Measurements from ENCODE around the gene DOCK9.

The DOCK9 gene, protein sequence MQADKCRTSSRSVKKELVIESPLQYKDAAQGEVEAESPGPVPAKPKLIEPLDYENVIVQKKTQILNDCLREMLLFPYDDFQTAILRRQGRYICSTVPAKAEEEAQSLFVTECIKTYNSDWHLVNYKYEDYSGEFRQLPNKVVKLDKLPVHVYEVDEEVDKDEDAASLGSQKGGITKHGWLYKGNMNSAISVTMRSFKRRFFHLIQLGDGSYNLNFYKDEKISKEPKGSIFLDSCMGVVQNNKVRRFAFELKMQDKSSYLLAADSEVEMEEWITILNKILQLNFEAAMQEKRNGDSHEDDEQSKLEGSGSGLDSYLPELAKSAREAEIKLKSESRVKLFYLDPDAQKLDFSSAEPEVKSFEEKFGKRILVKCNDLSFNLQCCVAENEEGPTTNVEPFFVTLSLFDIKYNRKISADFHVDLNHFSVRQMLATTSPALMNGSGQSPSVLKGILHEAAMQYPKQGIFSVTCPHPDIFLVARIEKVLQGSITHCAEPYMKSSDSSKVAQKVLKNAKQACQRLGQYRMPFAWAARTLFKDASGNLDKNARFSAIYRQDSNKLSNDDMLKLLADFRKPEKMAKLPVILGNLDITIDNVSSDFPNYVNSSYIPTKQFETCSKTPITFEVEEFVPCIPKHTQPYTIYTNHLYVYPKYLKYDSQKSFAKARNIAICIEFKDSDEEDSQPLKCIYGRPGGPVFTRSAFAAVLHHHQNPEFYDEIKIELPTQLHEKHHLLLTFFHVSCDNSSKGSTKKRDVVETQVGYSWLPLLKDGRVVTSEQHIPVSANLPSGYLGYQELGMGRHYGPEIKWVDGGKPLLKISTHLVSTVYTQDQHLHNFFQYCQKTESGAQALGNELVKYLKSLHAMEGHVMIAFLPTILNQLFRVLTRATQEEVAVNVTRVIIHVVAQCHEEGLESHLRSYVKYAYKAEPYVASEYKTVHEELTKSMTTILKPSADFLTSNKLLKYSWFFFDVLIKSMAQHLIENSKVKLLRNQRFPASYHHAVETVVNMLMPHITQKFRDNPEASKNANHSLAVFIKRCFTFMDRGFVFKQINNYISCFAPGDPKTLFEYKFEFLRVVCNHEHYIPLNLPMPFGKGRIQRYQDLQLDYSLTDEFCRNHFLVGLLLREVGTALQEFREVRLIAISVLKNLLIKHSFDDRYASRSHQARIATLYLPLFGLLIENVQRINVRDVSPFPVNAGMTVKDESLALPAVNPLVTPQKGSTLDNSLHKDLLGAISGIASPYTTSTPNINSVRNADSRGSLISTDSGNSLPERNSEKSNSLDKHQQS (N-terminal part only)

DNA sequence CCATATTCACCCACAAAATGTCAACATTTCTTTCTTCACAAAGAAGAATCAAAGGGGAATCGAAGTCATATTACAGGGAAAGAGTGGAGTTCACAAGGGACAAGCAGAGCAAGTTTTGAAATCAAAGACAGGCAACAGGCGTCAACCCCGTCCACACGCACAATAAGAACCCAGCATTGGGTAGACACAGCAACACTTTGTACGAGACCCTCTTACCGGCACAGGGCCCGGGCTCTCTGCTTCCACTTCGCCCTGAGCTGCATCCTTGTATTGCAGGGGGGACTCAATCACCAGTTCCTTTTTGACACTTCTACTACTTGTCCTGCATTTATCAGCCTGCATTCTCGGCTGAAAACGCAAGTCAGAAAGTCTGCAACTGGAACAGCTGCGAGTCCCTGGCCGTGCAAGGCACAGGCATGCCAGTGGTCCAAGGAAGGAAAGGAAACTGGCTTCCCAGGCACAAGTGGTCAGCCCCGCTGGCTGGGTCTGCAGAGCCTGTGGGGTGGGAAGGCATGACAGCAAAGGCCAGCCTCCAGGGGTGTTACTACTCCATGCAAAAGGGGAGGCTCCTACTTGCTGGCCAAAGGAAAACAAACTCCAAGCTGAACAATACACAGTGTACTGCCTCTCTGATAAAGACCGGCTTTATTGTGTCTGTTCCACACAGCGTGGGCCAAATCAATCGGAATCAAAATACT, at the start of gene DOCK9:
Gene DOCK9 (minus strand): TSS at position 497 of the 698 bp plus-strand sequence. CDS start 155 bp downstream, at position 342.
- no peak for DNase-seq

DNA sequence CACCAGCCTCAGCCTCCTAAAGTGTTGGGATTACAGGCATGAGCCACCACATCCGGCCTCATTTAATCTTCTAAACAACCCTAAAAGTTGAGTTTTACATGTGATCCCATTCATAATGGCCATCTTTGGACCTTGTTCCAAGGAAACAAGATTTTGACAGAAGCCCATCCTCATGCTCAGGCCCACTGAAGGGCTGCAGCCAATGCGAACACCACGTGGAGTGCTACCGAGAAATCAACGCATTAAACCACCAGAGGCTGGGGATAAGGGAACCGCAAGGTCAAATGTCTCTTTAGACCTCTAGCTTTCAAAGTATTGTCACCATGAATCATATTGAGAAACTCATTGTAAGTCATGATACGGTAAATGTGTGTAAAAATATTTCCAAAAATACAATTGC, 49.4 kb upstream of the DOCK9 start:
- DNase-seq, result no peak

DNA sequence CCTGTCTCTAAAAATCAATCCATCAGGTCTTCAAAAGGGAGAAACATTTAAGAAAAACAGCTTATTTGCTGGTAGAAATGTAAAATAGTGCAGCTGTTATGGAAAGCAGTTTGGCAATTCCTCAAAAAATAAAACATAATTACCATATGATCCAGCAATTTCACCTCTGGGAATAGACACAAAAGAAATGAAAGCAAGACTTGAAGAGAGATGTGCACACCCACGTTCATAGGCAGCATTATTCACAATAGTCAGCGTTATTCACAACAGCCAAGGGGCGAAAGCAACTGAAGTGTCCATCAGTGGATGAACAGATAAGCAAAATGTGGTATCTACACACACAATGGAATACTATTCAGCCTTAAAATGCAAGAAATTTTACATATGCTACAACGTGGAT, 45.1 kb upstream of the DOCK9 start:
- DNase-seq, result no peak

DNA sequence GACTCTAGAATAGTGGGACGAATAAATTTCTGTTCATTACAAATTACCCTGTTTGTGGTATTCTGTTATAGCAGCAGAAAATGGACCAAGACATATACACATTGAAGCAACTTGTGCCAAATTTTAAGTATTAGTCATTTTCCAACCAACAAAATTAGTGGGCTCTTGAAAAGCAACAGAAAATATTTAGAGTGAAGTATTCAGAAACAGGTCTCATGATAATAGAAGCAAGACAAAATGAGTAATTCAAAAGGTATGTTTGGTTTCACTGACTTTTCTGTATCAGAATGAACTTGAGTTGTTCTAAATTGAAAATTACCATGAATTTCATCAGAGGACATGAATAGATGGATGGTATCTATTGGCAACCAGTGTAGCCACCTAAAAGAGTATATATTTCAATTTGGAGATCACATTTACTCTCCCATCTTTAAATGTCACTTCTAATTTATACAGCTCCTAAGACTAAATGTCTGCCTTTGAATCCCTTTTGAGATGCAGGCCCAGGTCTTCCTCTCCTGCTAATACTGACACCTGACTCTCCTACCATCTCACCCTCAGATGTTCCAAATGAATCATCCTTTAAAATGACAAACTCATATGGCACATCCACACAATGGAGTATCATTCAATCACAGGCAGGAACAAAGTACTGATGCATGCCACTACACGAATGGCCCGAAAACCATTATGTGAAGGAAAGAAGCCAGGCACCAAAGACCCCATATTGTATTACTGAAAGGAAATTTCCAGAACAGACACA, 40.7 kb upstream of the DOCK9 start:
- DNase-seq, result no peak

DNA sequence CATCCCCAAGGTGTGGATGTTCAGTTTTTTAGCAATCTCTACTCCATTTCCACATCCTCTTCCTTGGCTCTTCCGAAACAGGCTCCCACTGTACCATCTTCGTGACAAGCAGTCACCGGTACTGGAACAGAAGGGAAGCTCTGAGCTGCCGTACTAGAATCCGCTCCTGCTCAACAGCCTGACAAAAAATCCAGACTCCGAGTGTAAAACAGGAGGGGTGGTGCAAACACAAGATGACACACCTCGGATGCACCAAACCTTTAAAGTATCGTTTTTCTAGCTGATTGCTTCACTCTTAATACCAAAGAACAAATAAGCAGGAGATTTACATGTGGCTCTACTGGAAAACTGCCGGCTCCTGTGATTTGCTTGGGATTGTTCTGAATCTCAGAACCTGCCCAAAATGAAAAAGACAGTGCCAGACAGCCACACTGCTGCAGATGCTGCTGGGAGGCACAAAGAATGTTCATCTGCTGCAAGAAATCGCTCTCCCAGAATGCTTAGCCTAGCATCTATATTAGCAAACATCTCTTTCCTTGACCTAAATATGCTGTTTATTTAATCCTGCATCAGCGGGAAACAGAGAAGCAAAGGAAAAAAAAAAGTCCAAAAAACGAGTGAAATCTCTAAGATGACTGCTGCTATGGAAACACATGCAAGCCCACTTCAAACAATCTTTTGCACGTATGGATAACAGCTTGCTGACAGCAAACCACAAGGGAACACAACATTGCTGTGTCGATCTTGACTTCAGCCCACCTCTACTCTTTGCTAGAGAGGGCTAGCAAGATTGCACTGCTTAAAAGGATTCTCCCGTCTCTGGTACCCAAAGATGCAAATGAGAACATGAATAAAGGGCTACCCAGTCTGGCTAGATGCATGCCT, 38.0 kb upstream of the DOCK9 start:
- DNase-seq, result no peak

DNA sequence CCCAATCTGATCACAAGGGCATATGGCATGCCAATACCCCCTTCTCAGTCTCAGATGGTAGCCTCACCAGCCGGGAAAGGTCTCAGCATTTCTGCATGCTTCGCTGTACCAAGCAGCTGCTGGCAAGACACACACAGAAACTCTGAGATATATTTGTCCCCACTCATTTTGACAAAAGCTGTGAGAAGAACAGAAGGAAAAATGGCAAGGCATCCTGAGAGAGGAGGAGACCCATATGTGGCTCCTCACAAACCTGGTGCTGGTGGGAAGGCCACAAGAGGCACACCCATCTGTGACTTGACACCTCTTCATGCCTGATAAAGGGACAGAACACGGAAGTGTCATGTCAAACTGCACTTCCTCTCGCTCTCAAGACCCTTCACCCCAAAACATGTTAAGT, 36.7 kb upstream of the DOCK9 start:
- DNase-seq, result no peak

DNA sequence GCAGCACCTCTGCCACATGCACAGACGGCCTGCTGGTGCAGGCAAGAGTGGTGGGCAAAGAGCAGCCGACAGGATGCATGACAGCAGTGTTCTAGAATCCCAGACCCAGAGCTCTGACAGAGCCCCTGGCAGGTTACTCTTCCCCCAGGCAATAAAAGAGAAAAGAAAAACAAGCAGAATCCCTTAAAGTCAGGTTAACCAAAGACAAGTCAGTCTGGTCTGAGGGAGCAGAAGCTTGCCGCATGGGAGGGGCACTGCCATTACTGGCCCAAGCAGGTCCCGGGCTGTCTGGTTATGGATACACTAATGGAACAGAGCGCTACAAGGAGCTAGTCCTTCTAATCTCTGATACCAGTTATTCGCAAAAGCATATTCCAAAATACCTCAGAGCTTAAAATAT, 36.1 kb upstream of the DOCK9 start:
- no peak for DNase-seq

DNA sequence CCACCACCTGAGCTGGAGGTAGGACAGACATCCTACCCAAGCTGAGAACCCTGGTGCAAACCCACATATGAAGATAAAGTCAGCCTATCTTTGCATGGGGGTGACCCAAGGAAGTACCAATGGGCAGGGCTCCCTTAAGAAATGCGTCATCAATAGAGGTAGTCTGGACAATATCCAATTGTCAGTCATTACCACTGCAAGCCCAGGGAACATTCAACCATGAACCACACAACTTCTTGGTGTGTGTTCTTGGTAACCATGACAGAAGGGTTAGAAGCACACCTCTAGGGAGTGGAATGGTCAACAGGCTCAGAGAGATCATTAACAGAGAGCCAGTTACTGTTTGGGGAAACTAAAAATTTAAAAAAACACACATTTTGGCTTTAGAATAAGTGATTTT, 34.7 kb upstream of the DOCK9 start:
- DNase-seq, result no peak

DNA sequence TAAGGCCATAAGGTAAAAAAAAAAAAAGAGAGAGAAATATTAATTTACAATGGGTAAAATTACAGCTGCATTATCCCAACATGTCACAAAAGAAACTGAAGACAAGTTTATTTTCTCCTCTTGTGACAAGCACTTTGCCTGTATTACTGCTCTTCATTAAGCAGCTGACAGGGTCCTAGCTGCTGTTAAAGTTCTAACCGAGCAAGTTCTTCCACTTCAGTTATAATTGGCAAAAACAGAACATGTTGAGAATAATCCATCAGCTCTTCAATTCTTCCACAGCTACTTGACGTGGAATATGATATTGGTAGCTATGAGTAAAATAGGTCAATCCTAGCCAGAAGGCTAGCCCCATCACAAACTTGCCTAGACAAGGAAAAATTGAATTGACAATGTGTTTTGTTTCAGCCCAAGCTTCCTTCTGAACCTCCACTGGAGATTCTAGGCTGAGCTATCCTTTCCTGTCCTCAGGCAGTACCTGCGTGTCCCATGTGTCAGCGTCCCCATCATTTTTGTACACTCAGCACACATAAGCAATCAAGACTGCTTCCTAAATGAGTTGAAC, 32.2 kb upstream of the DOCK9 start:
- no peak for DNase-seq

DNA sequence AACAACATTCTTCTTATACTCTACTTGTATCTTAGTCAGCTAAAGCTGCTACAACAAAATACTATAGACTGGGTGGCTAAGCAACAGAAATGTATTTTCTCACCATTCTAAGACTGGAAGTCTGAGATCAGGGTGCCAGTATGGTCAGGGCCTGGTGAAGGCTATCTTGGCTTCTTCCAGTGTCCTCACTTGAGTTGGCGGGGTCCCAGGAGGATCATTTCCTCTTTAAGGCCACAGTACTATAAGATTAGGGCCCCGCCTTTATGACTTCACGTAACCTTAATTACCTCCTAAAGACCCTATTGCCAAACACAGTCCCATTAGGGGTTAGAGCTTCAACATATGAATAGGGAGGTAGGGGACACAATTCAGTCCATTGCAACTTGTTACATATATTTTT, 30.7 kb upstream of the DOCK9 start:
- DNase-seq, result no peak

DNA sequence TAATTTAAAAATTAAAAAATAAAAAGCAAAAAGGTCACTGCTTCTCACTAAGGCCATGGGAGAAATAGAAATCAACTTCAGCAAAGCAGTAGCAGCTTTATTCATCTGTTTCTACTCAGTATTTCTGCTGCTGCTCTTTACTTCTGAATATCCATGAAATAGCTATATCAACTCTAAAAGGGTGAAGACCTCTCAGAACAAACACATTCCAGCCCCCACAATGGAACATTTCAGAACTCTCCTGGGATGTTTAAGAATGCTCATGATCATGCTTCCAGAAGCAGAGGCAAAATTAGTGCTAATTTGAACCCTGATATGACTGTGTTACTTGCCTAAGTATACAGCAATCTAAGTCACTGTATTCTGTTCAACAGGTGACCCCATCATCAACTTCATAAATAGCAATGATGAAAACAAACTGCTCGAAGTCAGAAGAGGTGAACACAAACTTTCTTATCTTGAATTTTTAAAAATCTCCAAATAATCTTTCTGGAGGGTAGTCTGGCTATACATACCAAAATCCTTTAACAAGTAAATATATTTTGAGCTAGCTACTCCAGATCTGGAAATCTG, 29.6 kb upstream of the DOCK9 start:
- no peak for DNase-seq

DNA sequence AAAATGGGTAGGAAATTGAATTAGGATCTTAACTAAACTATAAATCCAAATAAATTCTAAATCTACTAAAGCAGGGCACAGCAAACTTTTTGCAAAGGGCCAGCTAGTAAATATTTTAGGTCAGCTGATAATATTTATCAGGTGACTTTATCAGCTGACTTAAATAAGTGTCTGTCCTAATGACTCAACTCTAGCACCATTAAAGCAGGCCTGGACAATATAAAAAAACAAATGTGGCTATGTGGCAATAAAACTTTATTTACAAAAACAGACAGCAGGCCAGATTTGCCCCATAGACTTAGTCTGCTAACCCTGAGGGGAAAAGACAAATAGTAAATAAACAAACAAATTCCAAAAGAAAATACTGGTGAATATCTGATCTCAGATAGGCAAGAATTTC, 27.7 kb upstream of the DOCK9 start:
- DNase-seq, result no peak

DNA sequence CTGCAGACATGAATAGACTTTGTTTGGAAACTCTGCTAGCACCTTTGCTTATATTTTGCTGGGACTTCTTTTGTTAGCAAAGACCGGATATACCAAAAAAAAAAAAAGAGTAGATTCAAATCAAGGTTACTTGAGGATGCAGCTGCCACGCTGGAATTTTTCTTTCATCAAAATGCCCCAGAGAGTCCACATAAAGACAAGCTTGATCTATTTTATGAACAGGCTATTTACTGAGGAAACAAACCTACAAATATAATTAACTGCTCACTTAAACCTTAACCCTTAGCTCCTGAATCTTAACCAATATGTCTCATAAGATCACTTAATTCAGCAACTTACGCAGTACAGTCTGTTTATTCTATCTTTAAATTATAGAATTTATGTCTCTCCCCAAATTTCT, 27.1 kb upstream of the DOCK9 start:
- DNase-seq, result no peak

DNA sequence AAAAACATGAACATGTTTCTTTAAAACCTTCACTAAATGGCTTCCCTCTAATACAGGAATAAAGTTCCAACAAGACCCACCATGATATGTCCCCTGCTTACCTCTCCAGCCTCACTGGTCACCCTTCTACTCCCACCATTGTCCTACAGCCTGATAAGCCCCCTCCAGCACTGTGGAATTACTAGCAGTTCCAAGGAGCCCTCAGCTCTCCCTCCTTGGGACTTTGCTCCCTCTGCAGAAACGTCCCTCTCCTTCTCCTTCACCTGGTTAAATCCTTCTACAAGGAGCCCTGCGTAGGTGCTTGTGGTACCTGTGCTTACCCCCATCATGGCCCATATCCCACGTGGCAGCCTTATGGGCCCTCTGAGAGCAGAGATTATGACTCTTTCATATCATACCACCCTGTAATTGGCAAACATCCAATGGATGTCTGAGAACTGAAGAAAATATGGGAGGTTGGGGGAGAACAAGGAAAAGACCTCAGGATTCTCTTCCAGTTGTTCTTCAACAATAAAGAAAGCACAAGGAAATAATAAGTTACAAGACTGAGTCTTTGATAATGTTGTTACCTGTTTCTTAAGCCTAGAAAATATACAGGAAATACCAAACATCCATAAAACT, 26.1 kb upstream of the DOCK9 start:
- DNase-seq, result no peak

DNA sequence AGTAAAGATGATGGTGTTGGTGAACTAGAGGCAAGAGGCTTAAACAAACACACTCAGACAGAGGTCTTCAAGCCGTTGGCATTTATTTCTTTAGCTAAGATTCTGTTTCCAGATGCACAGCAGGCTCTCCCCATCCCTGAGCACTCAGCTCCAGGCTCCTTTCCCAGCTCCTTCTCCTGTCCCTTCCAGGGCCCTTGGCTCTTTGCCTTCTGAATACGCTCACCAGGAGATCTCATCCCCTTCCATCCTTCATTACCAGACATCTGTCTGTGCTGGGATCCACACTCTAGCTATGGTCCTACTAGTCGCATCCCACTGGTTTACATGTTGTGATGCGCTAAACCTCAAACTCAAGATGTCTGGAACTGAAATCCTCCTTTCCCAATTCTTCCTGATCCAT, 25.3 kb upstream of the DOCK9 start:
- no peak for DNase-seq

DNA sequence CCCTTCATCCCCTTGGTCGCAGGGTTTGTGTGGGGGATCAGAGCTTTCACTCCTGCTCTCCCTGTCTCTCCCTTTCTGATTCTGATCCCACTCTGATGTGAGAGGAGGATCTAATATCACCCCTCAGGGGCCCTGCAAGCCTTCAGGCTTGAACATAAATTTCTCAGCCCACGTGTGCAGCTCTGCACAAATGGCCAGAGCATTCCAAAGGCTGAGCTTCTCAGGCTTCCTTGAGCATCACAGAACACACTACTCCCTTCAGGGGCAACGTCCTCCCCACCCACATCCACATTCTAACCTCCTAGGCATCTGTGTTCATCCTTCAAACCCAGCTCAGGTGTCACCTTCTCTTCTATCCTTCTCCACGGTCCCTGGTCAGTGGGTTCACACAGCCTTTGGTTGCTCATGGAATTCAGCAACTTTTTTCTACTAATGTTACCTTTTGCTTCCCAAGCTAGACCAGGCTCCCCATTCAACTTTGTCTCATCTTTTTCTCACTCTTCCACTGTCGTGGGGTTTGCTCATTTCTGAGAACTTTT, 24.4 kb upstream of the DOCK9 start:
- no peak for DNase-seq

DNA sequence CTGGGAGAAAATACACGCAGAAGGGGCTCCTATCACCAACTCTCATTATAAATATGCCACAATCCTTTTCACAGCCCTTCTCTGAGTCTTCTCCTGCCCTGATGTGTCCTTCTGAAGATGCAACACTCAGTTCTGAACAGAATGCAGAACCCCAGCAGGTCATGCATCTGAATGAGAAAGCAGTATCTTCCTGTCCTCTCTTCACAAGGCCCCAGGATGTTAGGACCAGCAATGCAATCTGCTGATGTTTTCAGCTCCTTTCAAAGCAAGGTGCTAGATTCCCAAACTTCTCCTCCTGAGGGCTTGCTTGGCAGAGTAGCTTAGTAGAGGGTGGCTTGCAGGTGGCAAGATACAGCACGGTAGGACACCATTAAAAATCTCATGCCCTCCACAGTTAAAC, 22.3 kb upstream of the DOCK9 start:
- DNase-seq, result no peak

DNA sequence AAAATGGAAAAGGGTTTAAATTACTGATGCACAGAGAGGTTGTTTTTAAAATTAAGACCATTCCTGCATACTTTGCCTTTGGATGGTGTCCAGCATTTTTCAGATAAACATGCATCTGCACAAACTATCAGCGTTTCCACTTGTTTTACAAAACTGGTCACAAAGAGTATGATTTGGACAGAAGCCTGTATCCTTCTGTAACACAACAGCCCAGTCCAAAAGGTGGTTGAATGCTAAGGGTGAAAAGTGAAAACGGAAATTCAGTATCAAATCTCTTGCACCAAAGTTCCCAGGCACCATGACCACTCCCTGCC, 21.7 kb upstream of the DOCK9 start:
- no peak for DNase-seq

DNA sequence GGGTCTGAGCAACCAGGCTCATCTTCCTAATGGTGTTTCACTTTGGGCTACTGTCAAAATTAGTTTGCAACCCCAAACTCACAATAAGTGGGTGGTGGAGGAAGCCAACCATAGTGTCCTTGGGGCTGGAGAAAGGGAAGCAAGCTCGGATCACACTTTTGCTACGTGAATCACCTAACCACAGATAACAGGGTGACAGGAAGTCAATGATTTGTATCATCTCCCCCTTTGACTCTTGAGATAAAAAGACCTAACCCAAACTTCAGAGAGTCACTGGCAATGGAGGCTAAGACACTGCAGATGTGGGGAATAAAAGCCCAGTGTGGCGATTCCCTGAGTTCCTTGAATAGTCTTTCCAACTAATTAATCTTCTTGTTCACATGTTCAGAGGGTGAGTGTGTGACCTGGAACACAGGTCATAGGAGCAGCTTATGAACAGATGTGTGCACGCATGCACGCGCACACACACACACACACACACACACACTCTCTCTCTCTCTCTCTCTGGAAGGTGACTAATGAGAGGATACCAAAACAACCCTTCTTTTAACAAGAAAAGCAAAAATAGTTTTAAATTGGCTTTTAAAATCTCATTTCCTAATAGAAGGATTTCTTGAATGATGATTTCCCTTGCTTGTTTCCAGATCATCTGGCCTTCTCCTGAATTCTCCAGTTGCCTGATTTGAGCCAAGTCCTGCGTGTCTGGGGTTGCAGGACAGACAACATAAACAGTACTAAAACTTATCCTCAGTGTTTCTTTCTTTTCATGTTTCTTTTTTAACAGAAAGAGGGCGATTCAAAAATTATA, 21.2 kb upstream of the DOCK9 start:
- DNase-seq, result no peak

All from Kasumi-1 (cell line).